ENCODE data around the gene ADCY2. TPM values are rescaled to one million over a fixed set of nuclear protein-coding genes. Genes with fewer than 3 reads are reported as not detected.

The ADCY2 gene
- total RNA-seq, 1 donor from 2014 or later, result 0.59 TPM

- DNase-seq (no peak), ATAC-seq (no peak)
- H3K4me1 ChIP-seq, result no peaks in the 10 kb centered on the region
These were observed 15.1 kb downstream of the ADCY2 start for GRCh38 chr5:7410936-7411511.

GRCh38 chr5:7412409-7412808, 16.5 kb downstream of the ADCY2 start:
- no peaks in the 10 kb centered on the region for H3K36me3 ChIP-seq
- intact Hi-C loops (cut with DNase I), result no loop called here
- no peak overlapping the region for H3K4me3 ChIP-seq
- H3K4me1 ChIP-seq, result no peaks in the 10 kb centered on the region
- H3K27me3 ChIP-seq (ENCODE audit: low read depth), result no peaks in the 10 kb centered on the region
- no peaks in the 10 kb centered on the region for H3K9me3 ChIP-seq
- ATAC-seq (no peak), DNase-seq (no peak)
- TF ChIP-seq CTCF (IDR thresholded peaks at IDR 0.05), result no peak
- no peak overlapping the region for H3K27ac ChIP-seq

More at GRCh38 chr5:7410936-7411511, 15.1 kb downstream of the ADCY2 start:
- Histone ChIP-seq H3K9me3 (no peaks in the 10 kb centered on the region), H3K27ac (no peak overlapping the region), H3K4me3 (no peak overlapping the region), H3K36me3 (no peaks in the 10 kb centered on the region), H3K27me3 (ENCODE audit: low read depth) (no peaks in the 10 kb centered on the region)
- intact Hi-C loops (cut with DNase I), result no loop called here
- no peak for TF ChIP-seq CTCF (IDR thresholded peaks at IDR 0.05)

GRCh38 chr5:7415123-7415522, 19.2 kb downstream of the ADCY2 start:
- Histone ChIP-seq H3K4me1 (no peaks in the 10 kb centered on the region), H3K36me3 (no peaks in the 10 kb centered on the region), H3K4me3 (no peak overlapping the region), H3K27me3 (ENCODE audit: low read depth) (peaks cover 5% of the 10 kb centered on the region), H3K9me3 (no peaks in the 10 kb centered on the region), H3K27ac (no peak overlapping the region)
- no peak for TF ChIP-seq CTCF (IDR thresholded peaks at IDR 0.05)
- DNase-seq (no peak), ATAC-seq (no peak)
- intact Hi-C loops (cut with DNase I), result no loop called here

GRCh38 chr5:7415587-7416535, 19.9 kb downstream of the ADCY2 start:
- Histone ChIP-seq H3K9me3 (no peaks in the 10 kb centered on the region), H3K27me3 (ENCODE audit: low read depth) (peaks cover 6% of the 10 kb centered on the region), H3K27ac (no peak overlapping the region), H3K36me3 (no peaks in the 10 kb centered on the region), H3K4me3 (no peak overlapping the region), H3K4me1 (no peaks in the 10 kb centered on the region)
- TF ChIP-seq CTCF (IDR thresholded peaks at IDR 0.05), result no peak
- DNase-seq (no peak), ATAC-seq (peak in 1 of 2 donors; percentile 12)
- intact Hi-C loops (cut with DNase I), result no loop called here

- no peak overlapping the region for H3K4me3 ChIP-seq
- no peak overlapping the region for H3K27ac ChIP-seq
- peaks cover 6% of the 10 kb centered on the region for H3K27me3 ChIP-seq (ENCODE audit: low read depth)
- H3K9me3 ChIP-seq, result no peaks in the 10 kb centered on the region
- intact Hi-C loops (cut with DNase I), result no loop called here
- no peaks in the 10 kb centered on the region for H3K36me3 ChIP-seq
- no peak for DNase-seq
- H3K4me1 ChIP-seq, result no peaks in the 10 kb centered on the region
- no peak for TF ChIP-seq CTCF (IDR thresholded peaks at IDR 0.05)
- ATAC-seq, result no peak
These were observed 22.3 kb downstream of the ADCY2 start for GRCh38 chr5:7418276-7418675.
